T-helper 2 cell treated with Interferon-gamma antibody and Interleukin-4, amounts not matched to agents 5 μg/mL and 100 μg/mL, for 36 hours (primary cell): ENCODE results near the gene NHLRC2.

ENCODE experiments used
- DNase-seq: peaks from one replicate; pipeline ENCODE4 v3.0.0; 2021; ENCODE audit warnings: low spot score
- H3K27ac Mint-ChIP-seq: one replicate; pipeline ENCODE4 v1.8.0; 2021; ENCODE audit warnings: mild to moderate bottlenecking, mixed read lengths
- H3K27me3 Mint-ChIP-seq: one replicate; pipeline ENCODE4 v1.8.0; 2021; ENCODE audit warnings: low read depth, mixed read lengths
- H3K36me3 Mint-ChIP-seq: one replicate; pipeline ENCODE4 v1.8.0; 2021; ENCODE audit warnings: low read depth, mixed read lengths
- H3K4me1 Mint-ChIP-seq: one replicate; pipeline ENCODE4 v1.8.0; 2021; ENCODE audit warnings: low read depth, mixed read lengths
- H3K4me3 Mint-ChIP-seq: one replicate; pipeline ENCODE4 v1.8.0; 2022; ENCODE audit warnings: mild to moderate bottlenecking, moderate library complexity, mixed read lengths
- H3K9me3 Mint-ChIP-seq: one replicate; pipeline ENCODE4 v1.8.0; 2021; ENCODE audit warnings: mixed read lengths

NHLRC2 gene

GRCh38 chr10:113875212-113875611, 20.8 kb downstream of the NHLRC2 start:
- peaks cover 46% of the 10 kb centered on the region for H3K36me3 Mint-ChIP-seq
- DNase-seq: no peak
- H3K4me1 Mint-ChIP-seq: peaks cover 2% of the 10 kb centered on the region
- no peak overlapping the region for H3K4me3 Mint-ChIP-seq
- no peak overlapping the region for H3K27ac Mint-ChIP-seq
- H3K9me3 Mint-ChIP-seq: peaks cover 10% of the 10 kb centered on the region
- no peaks in the 10 kb centered on the region for H3K27me3 Mint-ChIP-seq

- Mint-ChIP-seq H3K4me3 (no peak overlapping the region), H3K27me3 (no peaks in the 10 kb centered on the region), H3K27ac (no peak overlapping the region), H3K9me3 (peaks cover 10% of the 10 kb centered on the region), H3K36me3 (peaks cover 47% of the 10 kb centered on the region), H3K4me1 (peaks cover 2% of the 10 kb centered on the region)
- DNase-seq: no peak
Measured at GRCh38 chr10:113876461-113876860, 22.0 kb downstream of the NHLRC2 start.

- Mint-ChIP-seq H3K27ac (no peak overlapping the region), H3K4me3 (no peak overlapping the region), H3K4me1 (peaks cover 15% of the 10 kb centered on the region), H3K27me3 (no peaks in the 10 kb centered on the region), H3K9me3 (no peaks in the 10 kb centered on the region), H3K36me3 (peaks cover 61% of the 10 kb centered on the region)
- DNase-seq: no peak
Measured at GRCh38 chr10:113879691-113880090, 25.2 kb downstream of the NHLRC2 start.

GRCh38 chr10:113880236-113880635, 25.8 kb downstream of the NHLRC2 start:
- Mint-ChIP-seq H3K36me3 (peaks cover 61% of the 10 kb centered on the region), H3K4me3 (no peak overlapping the region), H3K9me3 (no peaks in the 10 kb centered on the region), H3K27me3 (no peaks in the 10 kb centered on the region), H3K4me1 (peaks cover 14% of the 10 kb centered on the region), H3K27ac (no peak overlapping the region)
- no peak for DNase-seq

GRCh38 chr10:113882240-113882639, 27.8 kb downstream of the NHLRC2 start:
- Mint-ChIP-seq H3K4me1 (peaks cover 14% of the 10 kb centered on the region), H3K4me3 (no peak overlapping the region), H3K27ac (no peak overlapping the region), H3K27me3 (no peaks in the 10 kb centered on the region), H3K36me3 (peaks cover 74% of the 10 kb centered on the region), H3K9me3 (no peaks in the 10 kb centered on the region)
- no peak for DNase-seq

GRCh38 chr10:113889911-113890310, 35.5 kb downstream of the NHLRC2 start:
- peaks cover 39% of the 10 kb centered on the region for H3K36me3 Mint-ChIP-seq
- no peaks in the 10 kb centered on the region for H3K27me3 Mint-ChIP-seq
- H3K4me3 Mint-ChIP-seq: no peak overlapping the region
- DNase-seq: no peak
- no peaks in the 10 kb centered on the region for H3K9me3 Mint-ChIP-seq
- no peak overlapping the region for H3K27ac Mint-ChIP-seq
- H3K4me1 Mint-ChIP-seq: peaks cover 2% of the 10 kb centered on the region

- H3K27ac Mint-ChIP-seq: no peak overlapping the region
- H3K36me3 Mint-ChIP-seq: peaks cover 39% of the 10 kb centered on the region
- peaks cover 2% of the 10 kb centered on the region for H3K4me1 Mint-ChIP-seq
- H3K27me3 Mint-ChIP-seq: no peaks in the 10 kb centered on the region
- H3K4me3 Mint-ChIP-seq: no peak overlapping the region
- no peak for DNase-seq
- no peaks in the 10 kb centered on the region for H3K9me3 Mint-ChIP-seq
Measured at GRCh38 chr10:113890769-113891168, 36.3 kb downstream of the NHLRC2 start.

GRCh38 chr10:113891476-113891875, 37.0 kb downstream of the NHLRC2 start:
- DNase-seq: no peak
- Mint-ChIP-seq H3K27me3 (no peaks in the 10 kb centered on the region), H3K27ac (no peak overlapping the region), H3K4me3 (no peak overlapping the region), H3K36me3 (peaks cover 32% of the 10 kb centered on the region), H3K4me1 (peaks cover 2% of the 10 kb centered on the region), H3K9me3 (no peaks in the 10 kb centered on the region)

GRCh38 chr10:113893570-113893969, 39.1 kb downstream of the NHLRC2 start:
- no peak for DNase-seq
- Mint-ChIP-seq H3K9me3 (no peaks in the 10 kb centered on the region), H3K4me1 (peaks cover 2% of the 10 kb centered on the region), H3K4me3 (no peak overlapping the region), H3K27me3 (no peaks in the 10 kb centered on the region), H3K27ac (no peak overlapping the region), H3K36me3 (peaks cover 20% of the 10 kb centered on the region)

GRCh38 chr10:113894581-113894980, 40.1 kb downstream of the NHLRC2 start:
- H3K4me1 Mint-ChIP-seq: peaks cover 1% of the 10 kb centered on the region
- H3K27me3 Mint-ChIP-seq: no peaks in the 10 kb centered on the region
- H3K36me3 Mint-ChIP-seq: peaks cover 19% of the 10 kb centered on the region
- no peak overlapping the region for H3K4me3 Mint-ChIP-seq
- H3K27ac Mint-ChIP-seq: no peak overlapping the region
- DNase-seq: no peak
- no peaks in the 10 kb centered on the region for H3K9me3 Mint-ChIP-seq

GRCh38 chr10:113895018-113895417, 40.6 kb downstream of the NHLRC2 start:
- no peak for DNase-seq
- no peaks in the 10 kb centered on the region for H3K4me1 Mint-ChIP-seq
- no peaks in the 10 kb centered on the region for H3K27me3 Mint-ChIP-seq
- no peak overlapping the region for H3K27ac Mint-ChIP-seq
- H3K4me3 Mint-ChIP-seq: no peak overlapping the region
- H3K36me3 Mint-ChIP-seq: peaks cover 16% of the 10 kb centered on the region
- H3K9me3 Mint-ChIP-seq: no peaks in the 10 kb centered on the region

GRCh38 chr10:113897693-113898618, 43.5 kb downstream of the NHLRC2 start:
- H3K4me1 Mint-ChIP-seq: no peaks in the 10 kb centered on the region
- H3K27ac Mint-ChIP-seq: no peak overlapping the region
- no peak for DNase-seq
- H3K4me3 Mint-ChIP-seq: no peak overlapping the region
- H3K27me3 Mint-ChIP-seq: no peaks in the 10 kb centered on the region
- no peaks in the 10 kb centered on the region for H3K9me3 Mint-ChIP-seq
- H3K36me3 Mint-ChIP-seq: peaks cover 24% of the 10 kb centered on the region

GRCh38 chr10:113899952-113900598, 45.6 kb downstream of the NHLRC2 start:
- Mint-ChIP-seq H3K27me3 (no peaks in the 10 kb centered on the region), H3K27ac (no peak overlapping the region)

GRCh38 chr10:113905756-113906155, 51.3 kb downstream of the NHLRC2 start:
- no peak overlapping the region for H3K4me3 Mint-ChIP-seq
- H3K4me1 Mint-ChIP-seq: no peaks in the 10 kb centered on the region
- H3K27ac Mint-ChIP-seq: no peak overlapping the region
- H3K27me3 Mint-ChIP-seq: no peaks in the 10 kb centered on the region
- H3K36me3 Mint-ChIP-seq: peaks cover 44% of the 10 kb centered on the region
- no peak for DNase-seq
- no peaks in the 10 kb centered on the region for H3K9me3 Mint-ChIP-seq

More at GRCh38 chr10:113899952-113900598, 45.6 kb downstream of the NHLRC2 start:
- Mint-ChIP-seq H3K4me1 (no peaks in the 10 kb centered on the region), H3K9me3 (no peaks in the 10 kb centered on the region), H3K4me3 (no peak overlapping the region), H3K36me3 (peaks cover 37% of the 10 kb centered on the region)
- DNase-seq: no peak
